Panc1 (cell line): ENCODE measurements around the gene DNER.

Experiments
- CTCF ChIP-seq: fragments of 450-650 bp; IDR thresholded peaks from 2 replicates; pipeline ENCODE4 v1.5.1; 2017; ENCODE audit warnings: mild to moderate bottlenecking
- POLR2AphosphoS5 ChIP-seq: IDR thresholded peaks from 2 replicates; pipeline ENCODE4 v1.6.1; 2012; ENCODE audit warnings: mild to moderate bottlenecking, low read depth, low read length, moderate library complexity
- REST ChIP-seq, 2 experiments: IDR thresholded peaks; 2 replicates each; pipeline ENCODE4 v1.6.1; 2011 to 2012; ENCODE audit warnings: low read depth in 2 of 2, control low read depth in 1 of 2, low read length in 1 of 2, mild to moderate bottlenecking in 1 of 2, moderate library complexity in 1 of 2; ENCODE audit not compliant: insufficient read depth in 1 of 2
- SIN3A ChIP-seq: IDR thresholded peaks from 2 replicates; pipeline ENCODE4 v1.6.1; 2012; ENCODE audit warnings: low read depth, mild to moderate bottlenecking, low read length, moderate library complexity, borderline replicate concordance; ENCODE audit not compliant: insufficient read depth
- TCF7L2 ChIP-seq: IDR thresholded peaks from 2 replicates; pipeline ENCODE4 v1.6.1; 2011; ENCODE audit warnings: mild to moderate bottlenecking, low read depth, low read length, inconsistent platforms

- TF ChIP-seq SIN3A (no peak), CTCF (no peak), REST (IDR thresholded peaks at IDR 0.05; ENCODE audit: insufficient read depth in 1 of 2, low read depth in 2 of 2, low read length in 1 of 2) (no peak), POLR2AphosphoS5 (no peak), TCF7L2 (no peak)
These were observed 334.2 kb downstream of the DNER start for GRCh38 chr2:229380101-229380625.
